Measurements from ENCODE around the gene CTU2.

DNA sequence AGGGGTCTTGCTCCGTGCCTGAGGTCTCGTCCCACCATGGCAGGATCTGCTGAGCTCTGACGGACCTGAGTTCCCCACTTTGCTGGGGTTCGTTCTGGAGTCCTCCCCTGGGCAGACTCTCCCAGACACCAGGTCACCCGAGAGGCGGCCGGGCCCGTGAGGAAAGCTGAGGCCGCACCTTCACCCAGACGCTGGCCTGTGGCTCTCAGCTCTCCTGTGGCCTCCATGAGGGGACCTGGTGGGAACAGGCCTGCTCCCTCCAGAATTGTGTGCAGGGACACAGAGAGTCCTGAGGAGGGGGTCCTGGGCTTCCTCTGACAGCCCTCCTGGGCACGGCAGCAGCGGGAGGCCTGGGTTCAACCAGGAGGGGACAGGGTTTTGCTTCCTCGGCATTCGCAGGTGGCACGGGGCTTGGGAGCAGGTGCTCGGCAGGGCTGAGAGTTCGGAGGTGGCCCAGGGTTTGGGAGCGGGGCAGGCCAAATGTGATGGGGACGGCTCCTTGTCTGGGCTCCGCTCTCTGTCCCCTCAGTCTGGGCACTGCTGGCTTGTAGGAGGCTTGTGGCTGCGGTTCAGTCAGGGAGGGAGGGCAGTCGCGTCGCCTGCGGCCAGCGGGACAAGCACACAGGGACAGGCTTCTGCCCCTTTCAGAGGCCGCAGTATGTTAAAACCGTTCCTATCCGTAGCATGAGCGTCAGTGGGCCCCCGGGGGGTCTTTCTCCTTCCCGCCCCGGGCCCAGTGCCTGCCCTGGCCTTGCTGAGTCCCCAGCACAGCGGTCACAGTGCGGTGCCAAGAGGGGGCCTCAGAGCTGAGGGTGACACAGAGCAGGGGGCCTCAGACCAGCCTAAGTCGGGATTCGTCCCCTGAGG lies 11.8 kb upstream of the CTU2 start:
- TF ChIP-seq, protein P1, sequence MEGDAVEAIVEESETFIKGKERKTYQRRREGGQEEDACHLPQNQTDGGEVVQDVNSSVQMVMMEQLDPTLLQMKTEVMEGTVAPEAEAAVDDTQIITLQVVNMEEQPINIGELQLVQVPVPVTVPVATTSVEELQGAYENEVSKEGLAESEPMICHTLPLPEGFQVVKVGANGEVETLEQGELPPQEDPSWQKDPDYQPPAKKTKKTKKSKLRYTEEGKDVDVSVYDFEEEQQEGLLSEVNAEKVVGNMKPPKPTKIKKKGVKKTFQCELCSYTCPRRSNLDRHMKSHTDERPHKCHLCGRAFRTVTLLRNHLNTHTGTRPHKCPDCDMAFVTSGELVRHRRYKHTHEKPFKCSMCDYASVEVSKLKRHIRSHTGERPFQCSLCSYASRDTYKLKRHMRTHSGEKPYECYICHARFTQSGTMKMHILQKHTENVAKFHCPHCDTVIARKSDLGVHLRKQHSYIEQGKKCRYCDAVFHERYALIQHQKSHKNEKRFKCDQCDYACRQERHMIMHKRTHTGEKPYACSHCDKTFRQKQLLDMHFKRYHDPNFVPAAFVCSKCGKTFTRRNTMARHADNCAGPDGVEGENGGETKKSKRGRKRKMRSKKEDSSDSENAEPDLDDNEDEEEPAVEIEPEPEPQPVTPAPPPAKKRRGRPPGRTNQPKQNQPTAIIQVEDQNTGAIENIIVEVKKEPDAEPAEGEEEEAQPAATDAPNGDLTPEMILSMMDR (IDR thresholded peaks at IDR 0.05) = no peak
- TF ChIP-seq POLR2A (IDR thresholded peaks at IDR 0.05) (no peak), POLR2AphosphoS5 (IDR thresholded peaks at IDR 0.05) (no peak)

Measured in transverse colon (tissue), 4 donors.